BLaER1 (cell line): ENCODE measurements around the gene TPSD1.

Experiments
- H3K27ac ChIP-seq: shearing (Covaris generic); formaldehyde crosslinking; 2 replicates; pipeline ENCODE4 v1.8.1; 2022
- H3K27me3 ChIP-seq: shearing (Covaris generic); formaldehyde crosslinking; 2 replicates; pipeline ENCODE4 v1.8.1; 2022
- H3K36me3 ChIP-seq: shearing (Covaris generic); formaldehyde crosslinking; 2 replicates; pipeline ENCODE4 v1.8.1; 2022
- H3K4me1 ChIP-seq: shearing (Covaris generic); formaldehyde crosslinking; 2 replicates; pipeline ENCODE4 v1.8.1; 2022
- H3K4me2 ChIP-seq: shearing (Covaris generic); formaldehyde crosslinking; 2 replicates; pipeline ENCODE4 v1.8.1; 2022
- H3K4me3 ChIP-seq: shearing (Covaris generic); formaldehyde crosslinking; 2 replicates; pipeline ENCODE4 v1.8.1; 2022
- H3K9ac ChIP-seq: shearing (Covaris generic); formaldehyde crosslinking; 2 replicates; pipeline ENCODE4 v1.8.1; 2022
- H3K9me3 ChIP-seq: shearing (Covaris generic); formaldehyde crosslinking; 2 replicates; pipeline ENCODE4 v1.8.1; 2022
- H4K20me1 ChIP-seq: shearing (Covaris generic); formaldehyde crosslinking; 2 replicates; pipeline ENCODE4 v1.8.1; 2022
- Cebpa-rat ChIP-seq: shearing (Covaris generic); IDR thresholded peaks from 2 replicates; pipeline ENCODE4 v1.8.1; 2022

TPSD1 gene

DNA sequence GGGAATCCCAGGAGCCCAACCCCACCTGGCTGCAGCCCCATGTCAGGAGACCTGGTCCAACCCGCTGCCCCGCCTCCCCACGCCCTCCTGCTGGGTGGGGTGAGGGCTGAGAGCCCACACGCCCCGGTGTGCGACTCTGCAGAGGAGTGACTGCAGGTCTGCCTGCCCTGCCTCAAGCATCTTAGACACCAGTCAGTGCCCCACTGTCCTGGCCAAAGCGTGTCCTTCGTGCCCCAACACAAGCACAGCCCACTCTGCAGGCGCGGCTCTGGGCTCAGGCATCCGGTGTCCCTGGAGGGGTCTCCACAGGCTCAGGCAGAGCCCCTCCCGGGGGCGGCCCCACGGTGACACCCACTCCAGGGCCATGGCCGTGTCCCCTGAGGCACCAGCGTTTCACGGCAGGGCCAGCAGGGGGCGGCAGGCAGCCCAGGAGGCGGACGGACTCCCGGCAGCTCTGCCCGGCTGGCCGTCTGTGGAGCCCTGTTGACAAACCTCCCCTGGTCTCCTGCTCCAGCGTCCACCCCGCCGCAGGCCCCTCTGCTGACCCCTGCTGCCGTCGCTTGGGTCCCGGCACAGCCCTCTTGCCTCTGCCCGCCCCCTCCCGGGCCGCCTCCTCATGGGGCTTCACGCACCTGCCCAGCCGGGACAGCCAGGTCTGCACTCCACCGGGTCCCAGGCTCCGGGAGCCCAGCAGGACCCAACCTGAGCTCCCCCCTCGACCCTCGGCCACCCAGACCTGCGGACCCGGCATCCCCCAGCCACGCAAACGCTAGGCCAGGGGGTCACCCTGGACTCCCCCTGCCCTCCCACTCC is 45.0 kb downstream of the TPSD1 start:
- H3K27ac ChIP-seq = peak overlapping the region; percentile 41; the same call in 1 of the 2 replicates
- H3K4me2 ChIP-seq = peak overlapping the region; percentile 70
- peaks cover 79% of the 10 kb centered on the region for H3K4me1 ChIP-seq
- no peaks in the 10 kb centered on the region for H3K9me3 ChIP-seq
- H3K36me3 ChIP-seq = no peaks in the 10 kb centered on the region
- H3K4me3 ChIP-seq = no peak overlapping the region; the same call in 1 of the 2 replicates
- no peak overlapping the region for H3K9ac ChIP-seq
- TF ChIP-seq Cebpa-rat = no peak
- H3K27me3 ChIP-seq = no peaks in the 10 kb centered on the region
- no peaks in the 10 kb centered on the region for H4K20me1 ChIP-seq

DNA sequence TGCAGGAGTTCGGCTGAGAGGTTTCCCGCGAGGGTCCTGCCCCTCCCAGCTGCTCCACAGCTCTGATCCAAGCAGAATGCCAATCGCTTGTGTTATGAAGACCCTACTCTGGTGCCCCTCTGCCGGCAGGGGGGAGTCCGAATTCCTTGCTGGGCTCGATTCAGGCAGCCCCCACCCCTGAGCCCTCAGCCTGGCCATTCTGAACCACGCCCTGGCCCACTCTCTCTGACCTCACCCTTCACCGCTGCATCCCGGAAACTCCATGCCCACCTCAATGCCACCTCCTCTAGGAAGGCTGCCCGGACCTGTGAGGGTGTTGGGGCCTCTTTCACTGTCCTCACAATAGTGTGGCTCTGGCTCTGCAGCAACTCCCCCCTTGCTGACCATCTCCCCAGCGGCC is 45.7 kb downstream of the TPSD1 start:
- H3K27me3 ChIP-seq = no peaks in the 10 kb centered on the region
- no peaks in the 10 kb centered on the region for H3K9me3 ChIP-seq
- peak overlapping the region; percentile 70 for H3K4me2 ChIP-seq
- TF ChIP-seq Cebpa-rat = no peak
- no peaks in the 10 kb centered on the region for H3K36me3 ChIP-seq
- H4K20me1 ChIP-seq = no peaks in the 10 kb centered on the region
- H3K9ac ChIP-seq = no peak overlapping the region
- H3K4me1 ChIP-seq = peaks cover 80% of the 10 kb centered on the region
- 0 out of 2 replicates have a peak overlapping the region, but pooled peaks have one; percentile 41 for H3K27ac ChIP-seq
- no peak overlapping the region for H3K4me3 ChIP-seq

GRCh38 chr16:1305823-1306222 is 50.0 kb downstream of the TPSD1 start:
- Histone ChIP-seq H3K36me3 (no peaks in the 10 kb centered on the region), H3K4me2 (peak overlapping the region; percentile 91), H3K27me3 (no peaks in the 10 kb centered on the region), H3K4me3 (peak overlapping the region; percentile 33; the same call in 1 of the 2 replicates), H3K9ac (peak overlapping the region; percentile 64), H4K20me1 (peaks cover 12% of the 10 kb centered on the region), H3K27ac (peak overlapping the region; percentile 92), H3K4me1 (peaks cover 64% of the 10 kb centered on the region), H3K9me3 (no peaks in the 10 kb centered on the region)
- TF ChIP-seq Cebpa-rat = no peak

DNA sequence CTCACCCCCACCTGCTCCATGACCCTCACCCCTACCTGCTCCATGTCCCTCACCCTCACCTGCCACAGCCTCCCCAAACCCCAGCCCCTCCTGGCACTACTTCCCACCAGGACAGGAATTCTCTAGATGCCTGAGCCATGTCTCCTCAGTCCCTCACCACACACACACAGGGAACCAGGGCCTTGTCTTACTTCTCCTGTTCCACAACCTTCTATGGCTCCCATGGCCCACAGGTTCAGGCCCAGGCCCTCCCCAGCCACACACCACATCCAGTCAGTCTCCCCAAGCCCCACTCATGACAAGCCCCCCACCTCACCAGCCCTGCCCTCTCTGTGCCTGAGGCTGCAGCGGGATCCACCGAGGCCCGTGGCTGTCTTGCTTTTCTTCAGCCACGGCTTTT is 50.5 kb downstream of the TPSD1 start:
- peak overlapping the region; percentile 92 for H3K27ac ChIP-seq
- TF ChIP-seq Cebpa-rat = no peak
- H3K36me3 ChIP-seq = peaks cover 4% of the 10 kb centered on the region
- H3K4me2 ChIP-seq = peak overlapping the region; percentile 91
- no peaks in the 10 kb centered on the region for H3K9me3 ChIP-seq
- peak overlapping the region; percentile 64 for H3K9ac ChIP-seq
- no peaks in the 10 kb centered on the region for H3K27me3 ChIP-seq
- H4K20me1 ChIP-seq = peaks cover 17% of the 10 kb centered on the region
- no peak overlapping the region for H3K4me3 ChIP-seq
- peaks cover 63% of the 10 kb centered on the region for H3K4me1 ChIP-seq

DNA sequence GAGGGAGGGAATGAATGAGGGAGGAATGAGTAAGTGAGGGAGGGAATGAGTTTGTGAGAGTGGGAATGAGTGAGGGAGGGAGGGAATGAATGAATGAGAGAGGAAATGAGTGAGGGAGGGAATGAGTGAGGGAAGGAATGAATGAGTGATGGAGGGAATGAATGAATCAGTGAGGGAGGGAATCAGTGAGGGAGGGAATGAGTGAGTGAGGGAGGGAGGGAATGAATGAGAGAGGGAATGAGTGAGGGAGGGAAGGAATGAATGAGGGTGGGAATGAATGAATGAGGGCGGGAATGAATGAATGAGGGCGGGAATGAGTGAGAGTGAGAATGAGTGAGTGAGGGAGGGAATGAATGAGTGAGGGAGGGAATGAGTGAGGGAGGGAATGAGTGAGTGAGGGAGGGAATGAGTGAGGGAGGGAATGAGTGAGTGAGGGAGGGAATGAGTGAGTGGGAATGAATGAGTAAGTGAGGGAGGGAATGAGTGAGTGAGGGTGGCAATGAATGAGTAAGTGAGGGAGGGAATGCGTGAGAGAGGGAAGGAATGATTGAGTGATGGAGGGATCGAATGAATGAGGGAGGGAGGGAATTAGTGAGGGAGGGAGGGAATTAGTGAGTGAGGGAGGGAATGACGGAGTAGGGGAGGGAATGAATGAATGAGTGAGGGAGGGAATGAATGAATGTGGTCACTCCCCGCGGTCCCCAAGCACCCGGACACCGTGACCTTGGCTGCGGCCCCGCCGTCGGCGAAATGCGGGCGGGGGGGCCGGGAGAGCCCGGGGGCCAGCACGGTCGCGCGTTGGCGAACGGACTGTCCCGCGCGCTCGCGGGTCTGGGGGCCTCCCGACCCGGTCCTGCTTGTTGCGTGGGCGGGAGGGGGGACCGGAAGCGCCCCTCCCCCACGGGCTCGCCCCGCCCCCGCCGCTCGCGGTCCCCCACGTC is 52.4 kb downstream of the TPSD1 start:
- H3K4me2 ChIP-seq = peak overlapping the region; percentile 55
- peaks cover 24% of the 10 kb centered on the region for H3K36me3 ChIP-seq
- no peak for TF ChIP-seq Cebpa-rat
- no peaks in the 10 kb centered on the region for H3K9me3 ChIP-seq
- peak overlapping the region; percentile 100 for H3K4me3 ChIP-seq
- peaks cover 61% of the 10 kb centered on the region for H3K4me1 ChIP-seq
- H3K27ac ChIP-seq = peak overlapping the region; percentile 100
- H4K20me1 ChIP-seq = peaks cover 37% of the 10 kb centered on the region
- H3K27me3 ChIP-seq = no peaks in the 10 kb centered on the region
- H3K9ac ChIP-seq = peak overlapping the region; percentile 100
